Amniotic epithelial cell (primary cell): ENCODE measurements around the gene CCDC178.

Experiments used
- DNase-seq: peaks from one replicate; pipeline ENCODE4 v3.0.0-alpha.2; 2010; ENCODE audit warnings: low read depth

CCDC178 gene

DNA sequence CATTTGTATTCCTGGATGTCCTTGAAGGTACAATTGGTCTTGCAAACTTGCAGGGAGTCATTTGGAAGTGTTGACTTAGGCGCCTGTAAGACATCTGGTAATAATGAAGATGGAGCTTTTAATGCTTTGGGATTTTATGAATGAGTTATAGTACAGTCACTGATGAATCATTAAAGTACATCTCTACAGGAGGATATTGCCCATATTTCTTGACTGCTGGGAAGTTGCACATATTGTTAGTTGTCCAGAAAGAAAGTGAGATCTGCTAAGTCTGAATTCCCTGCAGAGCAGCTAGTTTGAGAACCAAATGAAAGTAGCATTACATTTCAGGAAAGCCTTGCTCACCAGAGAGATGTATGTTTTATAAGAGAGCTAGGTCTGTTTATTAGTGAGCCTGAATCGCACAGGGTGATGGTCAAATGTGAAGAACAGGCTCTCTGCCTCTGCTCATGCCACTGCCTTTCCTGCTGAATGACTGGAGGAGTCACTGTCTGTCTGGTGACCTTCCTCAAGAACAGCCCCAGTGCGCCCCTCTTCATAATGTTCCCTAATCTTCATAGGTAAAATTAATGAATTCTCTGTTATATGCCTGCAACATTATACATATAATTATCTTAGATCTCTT, 528.7 kb downstream of the CCDC178 start:
- peak; percentile 14 for DNase-seq

DNA sequence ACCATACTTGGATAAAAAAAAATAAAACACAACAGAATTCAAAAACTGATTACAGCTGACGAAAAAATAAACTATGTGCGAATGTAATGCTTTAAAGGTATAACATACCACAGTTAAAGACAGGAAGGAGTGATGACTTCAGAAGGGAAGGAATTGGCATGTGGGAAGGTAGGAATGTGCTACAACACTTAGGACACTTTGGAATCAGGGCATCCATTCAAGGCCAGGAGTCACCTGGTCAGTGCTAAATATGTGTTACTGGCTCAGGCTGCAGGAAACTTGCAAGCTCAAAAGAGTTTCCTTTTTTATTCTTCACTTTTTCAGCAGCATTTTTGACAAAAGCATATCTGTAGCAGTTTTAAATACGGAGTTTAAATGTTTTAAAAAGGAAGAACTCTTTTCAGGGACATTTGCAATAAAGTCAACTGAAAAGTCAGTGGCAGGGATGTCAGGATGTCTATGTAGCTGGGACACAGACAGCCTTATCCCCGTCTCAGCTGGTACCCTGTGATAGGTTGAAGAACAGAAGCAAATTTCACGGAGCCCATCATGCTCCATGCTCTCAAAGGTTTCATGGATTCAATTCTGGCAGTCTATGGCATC, 529.7 kb downstream of the CCDC178 start:
- no peak for DNase-seq

DNA sequence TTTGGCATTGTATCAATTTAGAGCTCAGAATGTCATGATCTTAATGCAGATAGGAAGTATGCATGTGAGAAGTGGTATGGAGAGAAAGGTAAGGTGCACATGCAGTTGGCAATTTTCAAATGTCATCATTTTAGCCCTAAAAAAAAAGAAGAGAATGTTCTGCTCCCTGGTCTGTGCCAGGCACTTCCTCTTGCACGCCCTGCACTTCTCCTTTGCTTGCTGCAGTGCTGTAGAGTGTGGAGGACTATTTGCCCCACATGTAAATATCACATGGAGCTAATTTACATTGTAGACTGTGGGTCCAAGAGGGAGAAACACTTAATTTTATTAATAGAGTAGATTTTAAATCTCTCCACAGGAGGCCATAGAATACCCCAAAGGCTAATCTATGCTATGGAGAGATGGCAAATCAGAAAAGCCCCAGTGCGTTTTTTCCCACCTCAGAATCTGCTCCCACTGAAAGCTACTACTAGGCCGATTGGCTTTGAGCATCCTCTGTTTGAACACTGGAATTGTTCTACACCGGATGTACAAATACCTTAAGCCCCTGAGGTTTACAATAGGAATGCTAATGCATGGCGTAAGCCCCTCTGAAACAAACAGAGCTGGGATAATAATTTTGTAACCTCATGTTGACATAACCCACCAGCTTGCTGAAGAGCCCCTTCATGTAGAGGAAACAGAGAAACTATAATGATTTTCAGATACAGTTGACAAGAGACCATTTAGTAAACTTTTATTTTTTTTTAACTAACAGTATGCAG, 530.5 kb downstream of the CCDC178 start:
- DNase-seq = no peak

DNA sequence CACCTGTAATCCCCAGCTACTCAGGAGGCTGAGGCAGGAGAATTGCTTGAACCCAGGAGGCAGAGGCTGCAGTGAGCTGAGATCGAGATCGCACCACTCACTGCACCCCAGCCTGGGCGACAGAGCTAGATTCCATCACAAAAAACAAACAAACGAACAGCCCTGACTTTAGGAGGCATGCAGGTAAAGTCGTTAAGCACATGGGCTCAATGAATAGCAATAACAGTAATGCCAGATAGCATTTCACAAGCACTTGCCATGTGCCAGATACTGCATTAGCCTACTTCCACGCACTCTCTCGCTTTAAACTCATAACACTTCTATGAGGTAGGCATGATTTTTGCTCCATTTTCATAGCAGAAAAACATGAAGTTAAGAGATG, 532.1 kb downstream of the CCDC178 start:
- no peak for DNase-seq

DNA sequence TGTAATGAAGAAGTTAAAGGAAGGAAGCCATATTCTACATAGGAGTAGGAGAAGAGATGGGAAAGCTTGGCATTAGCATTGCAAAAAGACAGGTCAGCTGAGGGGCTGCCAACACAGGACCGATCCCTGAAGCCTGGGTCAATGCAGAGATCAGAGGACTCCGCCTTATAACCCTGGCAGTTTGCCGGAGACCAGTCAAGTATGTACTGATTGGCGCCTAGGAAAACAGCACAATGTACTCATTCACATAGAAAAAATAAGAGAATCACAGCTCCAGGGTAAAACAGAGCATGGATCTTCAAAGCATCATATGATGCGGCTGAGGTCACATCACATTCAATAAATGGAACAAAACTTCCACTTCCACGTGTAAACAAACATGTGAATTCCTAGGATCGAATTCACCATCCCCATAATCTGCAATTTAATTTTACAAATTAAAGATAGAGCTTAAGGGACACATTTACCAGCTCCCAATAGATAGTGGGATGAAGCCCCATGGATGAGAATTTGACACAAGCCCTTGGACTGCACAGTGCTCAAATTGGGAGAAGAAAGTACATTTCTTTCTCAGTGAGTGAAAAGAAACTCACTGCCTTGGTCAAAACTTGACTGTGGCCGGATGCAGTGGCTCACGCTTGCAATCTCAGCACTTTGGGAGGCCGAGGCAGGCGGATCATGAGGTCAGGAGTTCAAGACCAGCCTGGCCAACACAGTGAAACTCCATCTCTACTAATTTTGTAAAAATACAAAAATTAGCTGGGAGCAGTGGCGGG, 532.7 kb downstream of the CCDC178 start:
- no peak for DNase-seq

DNA sequence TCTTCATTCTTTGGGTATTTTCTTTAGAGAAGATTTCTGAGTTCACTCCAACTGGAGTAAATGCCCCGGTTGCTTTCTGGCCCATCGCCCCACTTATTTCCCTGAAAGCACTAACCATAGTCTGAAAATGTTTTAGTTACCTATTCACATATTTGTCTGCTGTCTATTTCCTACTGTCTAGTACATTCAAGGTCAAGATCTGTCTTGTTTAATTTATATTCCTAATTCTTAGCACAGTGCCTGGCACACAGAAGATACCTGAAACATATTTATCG, 533.3 kb downstream of the CCDC178 start:
- no peak for DNase-seq

DNA sequence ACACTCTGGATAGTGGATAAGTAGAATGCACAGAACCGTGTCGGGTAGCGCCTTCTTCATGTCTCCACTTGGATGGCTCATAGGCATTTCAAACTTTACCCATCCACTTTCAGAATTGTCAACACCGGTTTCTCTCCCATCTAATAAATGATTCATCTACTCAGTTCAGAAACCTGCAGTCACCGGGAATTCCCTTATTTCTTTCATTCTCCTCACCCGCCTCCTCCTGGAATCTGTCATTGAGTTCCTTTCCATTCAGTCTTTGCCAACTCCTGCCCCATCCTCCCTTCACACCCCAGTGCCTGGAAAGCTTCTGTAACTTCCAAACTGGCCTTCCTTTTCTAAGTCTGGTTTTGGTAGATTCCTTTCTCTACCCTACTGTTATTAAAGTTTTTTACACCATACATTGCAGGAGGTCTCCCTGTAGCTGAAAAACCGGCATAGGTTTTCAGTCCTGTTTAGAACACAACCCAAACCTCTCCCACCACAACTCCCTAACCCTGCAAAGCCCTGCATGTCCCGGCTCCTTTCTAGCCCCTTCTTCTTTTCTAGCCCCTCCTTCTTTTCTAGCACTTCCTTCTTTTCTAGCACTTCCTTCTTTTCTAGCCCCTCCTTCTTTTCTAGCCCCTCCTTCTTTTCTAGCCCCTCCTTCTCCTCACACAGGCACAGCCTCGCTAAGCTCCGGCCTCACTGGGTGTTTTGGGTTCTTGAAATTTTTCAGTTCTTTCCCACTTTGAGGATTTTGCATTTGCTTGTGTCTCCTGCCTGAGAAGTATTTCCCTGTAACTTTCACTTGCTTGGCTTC, 533.8 kb downstream of the CCDC178 start:
- no peak for DNase-seq

DNA sequence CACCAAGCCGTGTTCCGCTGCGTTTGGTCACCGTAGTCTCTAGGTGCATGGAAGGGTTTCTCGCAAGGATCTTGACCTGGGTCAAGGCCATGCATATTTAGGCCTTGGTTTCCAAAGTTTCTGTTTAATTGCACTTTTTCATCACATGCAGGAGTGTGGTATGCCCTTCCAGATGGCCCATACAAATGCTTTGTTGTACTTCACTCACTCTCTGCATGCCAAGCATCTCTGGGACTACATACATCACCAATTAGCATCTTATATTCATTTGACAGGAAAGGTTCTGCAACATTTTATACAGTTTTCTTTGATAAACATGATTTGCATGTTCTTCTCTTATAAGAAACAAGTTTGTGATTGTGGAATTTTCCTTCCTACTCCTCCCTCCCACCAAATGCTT, 534.9 kb downstream of the CCDC178 start:
- DNase-seq = no peak

DNA sequence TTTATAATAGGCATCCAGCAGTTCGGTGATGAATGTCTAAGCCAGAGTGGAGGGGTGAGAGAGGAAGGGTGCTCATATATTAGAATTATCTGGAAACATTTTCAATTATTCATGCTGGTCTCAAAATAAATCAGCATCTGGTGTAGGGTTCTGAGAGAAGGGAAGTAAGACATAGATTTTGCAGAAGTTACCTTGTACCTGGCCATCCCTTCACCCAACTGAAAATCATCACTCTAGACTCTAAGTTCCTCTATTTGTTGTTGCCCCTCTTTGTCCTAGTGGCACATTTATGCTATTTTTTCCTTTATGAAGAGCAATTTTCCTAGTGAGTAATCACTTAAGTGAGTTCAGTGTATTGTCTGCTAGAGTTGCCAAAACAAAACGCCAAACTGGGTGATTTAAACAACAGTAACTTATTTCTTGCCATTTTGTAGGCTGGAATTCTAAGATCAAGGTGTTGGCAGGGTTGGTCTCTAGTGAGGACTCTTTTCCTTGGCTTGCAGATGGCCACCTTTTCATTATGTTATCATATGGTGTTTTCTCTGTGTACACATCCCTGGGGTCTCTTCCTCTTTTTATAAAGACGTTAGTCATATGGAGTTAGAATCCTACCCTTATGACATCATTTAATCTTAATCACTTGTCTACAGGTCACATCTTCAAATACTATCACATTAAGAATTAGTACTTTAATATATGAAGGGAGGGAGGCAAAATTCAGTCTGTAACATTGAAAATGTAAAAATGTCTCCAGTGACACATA, 537.8 kb downstream of the CCDC178 start:
- DNase-seq = no peak

DNA sequence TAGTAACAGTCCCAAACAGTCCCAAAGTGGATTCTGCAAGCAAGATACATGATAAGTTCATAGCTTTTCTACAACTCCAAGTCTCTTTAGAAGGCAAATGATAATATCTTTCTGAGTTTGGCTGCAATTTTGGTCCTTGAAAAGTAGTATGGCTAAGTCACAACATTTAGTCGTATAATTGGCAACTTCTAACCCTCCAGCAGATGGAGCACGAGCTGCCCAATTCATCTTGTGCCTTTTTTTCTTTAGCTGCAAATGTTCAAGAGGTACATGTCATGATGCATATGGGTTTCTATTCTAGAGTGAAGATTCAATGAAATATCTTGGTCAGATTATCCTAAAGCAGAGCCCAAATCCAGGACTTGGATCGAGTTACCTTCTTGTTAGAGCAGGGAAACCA, 540.7 kb downstream of the CCDC178 start:
- no peak for DNase-seq

DNA sequence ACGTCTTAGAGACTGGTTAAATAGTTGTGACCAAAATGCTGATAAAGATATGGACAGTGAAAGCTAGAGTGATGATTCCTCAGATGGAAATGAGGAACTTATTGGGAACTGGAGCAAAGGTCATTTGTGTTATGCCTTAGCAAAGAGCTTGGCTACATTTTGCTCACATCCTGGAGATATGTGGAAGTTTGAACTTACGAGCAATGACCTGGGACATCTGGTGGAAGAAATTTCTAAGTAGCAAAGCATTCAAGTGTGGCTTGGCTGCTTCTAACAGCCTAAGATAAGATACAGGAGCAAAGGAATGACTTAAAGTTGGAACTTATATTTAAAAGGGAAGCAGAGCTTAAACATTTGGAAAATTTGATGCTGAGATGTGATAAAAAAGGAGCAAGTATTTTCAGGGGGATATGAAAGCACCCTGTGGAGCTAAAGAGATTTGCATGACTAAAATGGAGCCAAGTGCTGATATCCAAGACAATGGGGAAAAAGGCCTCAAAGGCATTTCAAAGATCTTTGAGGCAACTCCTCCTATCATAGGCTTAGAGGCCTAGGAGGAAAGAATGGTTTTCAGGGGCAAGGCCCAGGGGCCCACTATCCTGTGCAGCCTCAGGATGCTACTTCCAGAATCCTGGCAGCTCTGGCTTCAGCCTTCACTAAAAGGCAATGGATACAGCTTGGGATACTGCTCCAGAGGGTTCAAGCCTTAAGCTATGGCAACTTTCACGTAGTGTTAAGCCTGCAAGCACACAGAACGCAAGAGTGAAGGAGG, 543.6 kb downstream of the CCDC178 start:
- DNase-seq = peak; percentile 3

DNA sequence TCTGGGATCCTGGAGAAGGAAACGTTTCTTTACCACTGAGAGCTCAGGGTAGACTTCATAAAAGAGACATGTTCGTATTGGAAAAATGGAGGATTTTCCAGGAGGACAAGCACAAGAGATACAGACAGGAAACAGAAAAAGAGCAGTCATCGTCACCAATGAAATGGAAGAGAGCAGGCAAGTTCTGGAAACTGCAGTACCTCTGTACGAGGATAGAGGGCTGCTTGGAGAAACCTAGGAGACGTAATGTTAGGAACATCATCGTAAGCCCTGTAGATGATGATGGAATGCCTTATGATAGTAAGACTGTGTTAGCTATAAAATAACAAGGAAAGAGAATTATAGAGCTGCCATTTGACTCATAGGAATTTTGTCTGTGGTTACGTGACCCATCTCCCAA, 546.6 kb downstream of the CCDC178 start:
- DNase-seq = peak; percentile 3

DNA sequence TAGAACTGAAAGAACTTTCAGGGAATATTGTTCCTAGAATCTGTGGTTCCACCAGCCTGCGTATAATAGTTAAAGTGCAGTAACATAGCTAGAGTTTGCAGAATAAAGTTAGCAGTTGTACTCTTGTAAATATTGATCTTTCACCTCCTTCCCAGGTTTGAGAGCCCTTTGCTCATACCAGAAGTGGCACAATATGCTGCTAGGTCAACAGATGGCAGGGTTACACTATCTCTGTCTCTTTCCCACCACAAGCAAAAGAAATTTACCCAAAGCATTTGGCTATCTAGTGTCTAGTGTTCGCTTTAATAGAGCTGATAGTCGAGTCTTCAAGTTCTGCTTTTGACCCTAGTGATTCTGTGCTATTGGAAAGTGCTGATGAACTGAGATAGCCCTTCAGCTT, 548.7 kb downstream of the CCDC178 start:
- DNase-seq = no peak

DNA sequence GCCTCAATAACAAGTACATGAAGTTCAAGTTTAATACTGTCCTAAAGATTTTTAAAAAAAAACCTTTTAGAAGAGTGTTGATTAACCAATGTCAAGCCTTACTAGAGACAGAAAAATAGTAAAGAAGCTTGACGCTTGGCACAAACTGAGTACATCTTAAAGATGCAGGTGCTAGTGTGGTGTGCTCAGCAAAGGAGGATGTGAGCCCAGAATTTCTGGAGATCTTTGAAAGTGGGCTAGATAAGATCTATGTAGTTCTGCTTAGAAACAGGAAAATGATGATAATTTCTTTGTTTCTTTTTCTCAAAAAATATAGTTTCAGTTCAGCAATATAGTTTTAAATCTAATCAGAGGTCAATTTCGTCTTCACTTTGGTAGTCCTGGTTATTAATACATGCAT, 549.4 kb downstream of the CCDC178 start:
- DNase-seq = no peak

DNA sequence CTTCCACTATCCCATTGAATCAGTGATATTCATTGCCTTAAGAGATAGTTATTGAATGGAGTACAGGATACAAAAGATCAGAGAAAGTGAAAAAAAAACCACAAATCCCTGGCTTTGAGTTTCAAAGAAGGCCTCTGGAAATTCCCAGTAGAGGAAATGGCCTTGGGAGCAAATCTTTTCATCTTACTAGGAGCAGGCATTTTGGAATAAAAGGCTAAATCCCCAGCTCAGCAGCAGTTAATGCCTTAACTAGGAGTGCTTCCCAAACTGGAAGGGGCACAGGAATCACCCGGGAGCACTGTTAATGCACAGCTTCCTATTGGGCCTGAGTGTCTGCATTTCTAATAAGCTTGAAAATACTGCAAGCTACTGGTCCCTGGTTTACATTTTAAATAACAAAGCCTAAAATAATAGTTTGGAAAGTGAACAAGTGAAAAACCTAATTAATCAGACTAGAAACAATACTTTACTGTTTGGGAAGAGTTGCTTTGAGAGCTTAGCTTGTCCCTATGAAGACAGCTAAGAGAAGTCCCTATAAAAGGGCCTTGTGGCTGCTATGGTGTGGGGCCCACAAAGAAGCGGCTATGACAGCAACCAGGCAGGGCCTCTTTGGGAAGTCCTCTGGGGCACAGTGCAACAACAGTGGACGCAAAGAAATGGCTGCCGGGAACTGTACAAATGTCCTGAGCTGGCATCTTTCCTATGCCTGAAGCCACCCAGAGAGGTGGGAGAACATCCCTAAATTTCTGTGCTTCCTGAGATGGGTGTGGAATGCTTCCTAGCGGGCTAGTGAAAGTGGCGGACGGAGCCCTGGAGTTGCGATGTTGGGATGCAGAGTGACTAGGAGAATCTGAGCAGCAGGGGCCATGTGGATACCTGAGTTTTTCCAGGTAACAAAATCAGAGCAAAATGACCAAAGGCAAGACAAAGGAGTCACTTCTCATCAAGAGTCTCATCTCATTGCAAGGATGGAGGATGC, 550.6 kb downstream of the CCDC178 start:
- no peak for DNase-seq

DNA sequence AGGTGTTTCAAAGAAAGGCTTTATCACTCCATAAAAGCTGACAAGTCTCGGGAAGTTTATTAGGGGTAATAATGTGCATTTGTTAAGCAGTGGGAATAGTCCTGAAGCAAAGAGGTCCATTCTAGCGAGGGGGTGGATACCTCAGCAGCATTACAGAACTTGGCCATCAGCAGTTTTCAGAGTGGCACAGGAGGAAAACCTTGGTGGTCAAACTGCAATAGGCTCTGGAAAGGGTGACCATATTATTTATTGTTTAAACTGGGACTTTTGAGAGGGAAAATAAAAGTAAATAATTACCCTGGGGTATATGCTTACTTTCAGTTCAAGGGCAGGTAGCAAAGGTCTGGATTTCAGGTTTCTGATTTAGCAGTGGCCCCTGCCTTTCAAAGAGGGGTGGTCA, 552.2 kb downstream of the CCDC178 start:
- no peak for DNase-seq
